Lower lobe of right lung (tissue), 2 donors: Measurements from ENCODE around the gene SRXN1. TPM values are rescaled to one million over a fixed set of nuclear protein-coding genes. Genes with fewer than 3 reads are reported as not detected.
"Not testable (repeated sequence)": the region's sequence is repeated elsewhere in the genome, so short reads cannot be mapped to it uniquely, and the experiment has no call there.

ENCODE experiments used
- ATAC-seq, 2 donors: fragments of 200-7000 bp; cut with Tn5 transposase; one replicate each; pipeline ENCODE4 v1.9.1; 2020 to 2022; ENCODE audit warnings: mild to moderate bottlenecking in 2 of 2, moderate library complexity in 2 of 2
- DNase-seq: peaks from one replicate; pipeline ENCODE4 v3.0.0-alpha.2; 2020
- H3K27ac ChIP-seq: fragments of 200-600 bp; one replicate; pipeline ENCODE4 v1.8.0; 2022
- H3K27me3 ChIP-seq: fragments of 200-600 bp; one replicate; pipeline ENCODE4 v1.8.0; 2022; ENCODE audit warnings: low read depth
- H3K36me3 ChIP-seq: fragments of 200-600 bp; one replicate; pipeline ENCODE4 v1.8.0; 2022; ENCODE audit warnings: mild to moderate bottlenecking
- H3K4me1 ChIP-seq: fragments of 200-600 bp; one replicate; pipeline ENCODE4 v1.8.0; 2022
- H3K4me3 ChIP-seq: fragments of 200-600 bp; one replicate; pipeline ENCODE4 v1.8.0; 2022; ENCODE audit warnings: mild to moderate bottlenecking
- H3K9me3 ChIP-seq: fragments of 200-600 bp; one replicate; pipeline ENCODE4 v1.8.0; 2022
- CTCF ChIP-seq: fragments of 200-600 bp; IDR thresholded peaks from one replicate; pipeline ENCODE4 v1.8.0; 2022; ENCODE audit warnings: antibody characterized with exemption, mild to moderate bottlenecking
- intact Hi-C: fragments of 100-400 bp; cut with DNase I; formaldehyde crosslinking; loops from one replicate; pipeline ENCODE4 v1.11.0; 2022
- total RNA-seq: library from RNA; stranded (reverse); fragmentation: NEBNext Ultra II Directional; extraction: Animal tissue kit (Norgen Biotek cat#: 25700); gene quantifications from one replicate; pipeline ENCODE4 v1.2.1, GENCODE V29; 2021
- donor health status: DM: no; HTN: yes; CAD: no; lungs with severe emphysema.

The SRXN1 gene
- total RNA-seq, 1 donor from 2014 or later, result 32.0 TPM

GRCh38 chr20:642398-643174 lies 10.4 kb downstream of the SRXN1 start:
- H3K27me3 ChIP-seq, result no peaks in the 10 kb centered on the region
- no peak overlapping the region for H3K27ac ChIP-seq
- ATAC-seq (peak in 1 of 2 donors; percentile 9), DNase-seq (no peak)
- no peak for TF ChIP-seq CTCF
- H3K4me1 ChIP-seq, result peaks cover 18% of the 10 kb centered on the region
- intact Hi-C loops, result no loop called here
- H3K4me3 ChIP-seq, result peak overlapping the region; percentile 45
- H3K9me3 ChIP-seq, result no peaks in the 10 kb centered on the region
- peaks cover 11% of the 10 kb centered on the region for H3K36me3 ChIP-seq

DNA sequence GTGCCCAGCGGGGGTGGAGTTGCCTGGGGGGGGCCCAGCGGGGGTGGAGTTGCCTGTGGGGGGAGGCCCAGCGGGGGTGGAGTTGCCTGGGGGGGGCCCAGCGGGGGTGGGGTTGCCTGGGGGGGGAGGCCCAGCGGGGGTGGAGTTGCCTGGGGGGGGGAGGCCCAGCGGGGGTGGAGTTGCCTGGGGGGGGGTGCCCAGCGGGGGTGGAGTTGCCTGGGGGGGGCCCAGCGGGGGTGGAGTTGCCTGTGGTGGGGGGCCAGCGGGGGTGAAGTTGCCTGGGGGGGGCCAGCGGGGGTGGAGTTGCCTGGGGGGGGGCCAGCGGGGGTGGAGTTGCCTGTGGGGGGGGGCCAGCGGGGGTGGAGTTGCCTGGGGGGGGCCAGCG lies 11.0 kb downstream of the SRXN1 start:
- peaks cover 18% of the 10 kb centered on the region for H3K4me1 ChIP-seq
- H3K36me3 ChIP-seq, DNase-seq, H3K27ac ChIP-seq, H3K9me3 ChIP-seq, H3K27me3 ChIP-seq, ATAC-seq, H3K4me3 ChIP-seq, intact Hi-C loops: not testable (repeated sequence)

GRCh38 chr20:641516-641875 lies 11.5 kb downstream of the SRXN1 start:
- H3K27me3 ChIP-seq, result no peaks in the 10 kb centered on the region
- intact Hi-C loops, result no loop called here
- ATAC-seq, result no peak
- no peak overlapping the region for H3K4me3 ChIP-seq
- H3K36me3 ChIP-seq, result peaks cover under 1% of the 10 kb centered on the region
- no peak for DNase-seq
- peaks cover 18% of the 10 kb centered on the region for H3K4me1 ChIP-seq
- TF ChIP-seq CTCF, result no peak
- no peaks in the 10 kb centered on the region for H3K9me3 ChIP-seq
- H3K27ac ChIP-seq, result no peak overlapping the region

- Histone ChIP-seq H3K9me3 (no peaks in the 10 kb centered on the region), H3K4me3 (no peak overlapping the region), H3K36me3 (no peaks in the 10 kb centered on the region), H3K27me3 (no peaks in the 10 kb centered on the region), H3K27ac (no peak overlapping the region), H3K4me1 (peaks cover 13% of the 10 kb centered on the region)
- ATAC-seq (no peak), DNase-seq (no peak)
- intact Hi-C loops, result no loop called here
- no peak for TF ChIP-seq CTCF
Observed at GRCh38 chr20:640674-641515, 12.1 kb downstream of the SRXN1 start.

DNA sequence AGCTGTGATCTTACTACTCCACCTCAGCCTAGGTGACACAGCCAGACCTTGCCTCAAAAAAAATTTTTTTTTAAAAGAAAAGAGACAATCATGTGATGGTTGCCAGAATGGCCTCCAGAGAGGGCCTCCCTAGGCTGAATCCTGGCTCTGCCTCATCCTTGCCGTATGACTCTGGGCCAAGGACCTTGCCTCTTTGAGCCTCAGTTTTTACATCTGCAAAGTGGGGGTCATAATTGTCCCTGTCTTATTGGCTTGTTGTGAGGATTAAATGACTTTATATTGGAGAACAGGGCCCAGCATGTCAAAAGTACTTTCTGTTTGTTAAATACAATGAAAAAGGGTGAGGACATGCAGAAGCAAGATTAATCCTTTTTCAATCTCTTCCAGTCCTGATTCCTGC lies 14.4 kb downstream of the SRXN1 start:
- intact Hi-C loops, result no loop called here
- Histone ChIP-seq H3K27me3 (no peaks in the 10 kb centered on the region), H3K4me1 (peaks cover 4% of the 10 kb centered on the region), H3K36me3 (no peaks in the 10 kb centered on the region), H3K27ac (no peak overlapping the region), H3K4me3 (no peak overlapping the region), H3K9me3 (no peaks in the 10 kb centered on the region)
- no peak for DNase-seq
- no peak for TF ChIP-seq CTCF
- no peak for ATAC-seq

DNA sequence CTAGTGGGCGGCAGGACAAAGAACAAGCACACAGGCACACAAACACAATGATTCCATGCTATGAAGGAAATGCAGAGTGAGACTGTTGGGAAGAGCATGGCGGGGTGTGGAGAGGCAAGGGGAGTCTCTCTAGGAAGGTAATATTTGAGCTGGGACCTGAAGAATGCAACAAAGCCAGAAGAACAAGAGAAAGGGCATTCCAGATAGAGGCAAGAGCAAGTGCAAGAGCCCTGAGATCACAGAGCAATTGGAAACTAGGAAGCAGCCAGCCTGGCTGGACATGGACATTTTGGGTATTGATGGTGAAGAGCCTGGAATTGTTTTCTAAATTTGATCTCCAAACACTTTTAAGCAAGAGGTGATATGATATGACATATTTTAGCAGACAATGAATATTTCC lies 15.4 kb downstream of the SRXN1 start:
- Histone ChIP-seq H3K27ac (no peak overlapping the region), H3K4me3 (no peak overlapping the region), H3K27me3 (no peaks in the 10 kb centered on the region), H3K9me3 (no peaks in the 10 kb centered on the region), H3K4me1 (peaks cover 3% of the 10 kb centered on the region), H3K36me3 (no peaks in the 10 kb centered on the region)
- DNase-seq, result no peak
- TF ChIP-seq CTCF, result no peak
- intact Hi-C loops, result no loop called here
- ATAC-seq, result no peak
